SIG-M5 treated with dmso at 0.1 percent for 504 hours (cell line): ENCODE results near the gene UQCRC2.
"Not testable (repeated sequence)": the region's sequence is repeated elsewhere in the genome, so short reads cannot be mapped to it uniquely, and the experiment has no call there.

Experiments
- DNase-seq: peaks from one replicate; lab custom pipeline; 2025; ENCODE audit not compliant: unreplicated experiment; lab: John Stamatoyannopoulos, UW

The UQCRC2 gene

GRCh38 chr16:21980032-21980431 lies 26.9 kb downstream of the UQCRC2 start:
- no peak for DNase-seq

DNA sequence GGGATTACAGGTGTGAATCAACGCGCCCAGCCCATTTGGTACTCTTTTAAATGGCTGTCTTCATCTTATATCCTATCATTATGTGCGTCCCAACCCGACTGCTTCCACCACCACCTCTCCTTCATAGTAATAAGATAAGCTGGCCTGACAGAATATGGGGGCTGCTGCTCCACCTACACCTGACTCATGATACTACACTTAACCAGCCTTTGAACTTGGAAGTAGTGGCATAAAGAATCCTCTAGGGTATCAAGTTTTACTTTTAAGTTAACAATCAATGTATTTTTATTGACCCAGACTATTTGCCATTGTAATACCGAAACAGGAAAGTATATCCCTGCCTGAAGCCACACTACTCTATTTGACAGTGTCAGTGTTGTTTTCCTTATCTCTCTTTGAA lies 28.9 kb downstream of the UQCRC2 start:
- DNase-seq = no peak

DNA sequence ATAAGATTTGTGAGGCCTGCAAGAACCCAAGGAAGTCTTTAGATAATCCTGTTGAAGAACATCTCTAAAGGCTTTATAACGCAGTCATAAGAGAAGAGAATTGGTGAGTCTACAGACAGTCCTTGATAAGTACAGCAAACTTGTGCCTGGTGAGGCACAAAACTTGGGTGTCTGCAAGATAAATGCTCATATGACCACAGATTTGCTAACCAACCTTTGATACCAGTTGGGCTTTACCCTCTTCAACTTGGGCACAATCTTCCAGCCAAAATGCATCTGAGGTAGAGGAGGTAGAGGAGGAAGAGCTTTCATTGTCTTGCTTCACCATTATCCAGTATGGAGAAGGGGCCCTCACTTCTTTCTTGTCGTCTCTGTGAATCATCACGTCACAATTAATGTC lies 30.9 kb downstream of the UQCRC2 start:
- no peak for DNase-seq

DNA sequence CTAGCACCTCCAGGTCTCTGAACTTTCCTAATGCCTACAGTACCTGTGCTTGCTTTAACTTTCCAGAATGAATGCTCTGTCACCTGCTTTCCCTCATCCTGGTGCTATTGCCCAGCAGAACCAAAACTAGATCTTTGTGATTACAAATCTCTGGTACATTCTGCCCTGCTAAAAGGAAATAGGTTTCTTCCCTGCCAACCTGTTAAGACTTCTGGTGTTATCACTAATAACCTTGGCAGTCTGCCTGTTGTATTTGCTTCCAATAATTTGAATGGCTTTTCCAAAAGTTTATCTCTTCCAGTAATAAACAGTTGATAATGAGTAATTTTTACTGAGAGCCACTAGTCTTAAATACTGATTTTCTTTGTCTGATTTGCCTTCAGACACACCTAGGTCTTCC lies 32.4 kb downstream of the UQCRC2 start:
- no peak for DNase-seq

DNA sequence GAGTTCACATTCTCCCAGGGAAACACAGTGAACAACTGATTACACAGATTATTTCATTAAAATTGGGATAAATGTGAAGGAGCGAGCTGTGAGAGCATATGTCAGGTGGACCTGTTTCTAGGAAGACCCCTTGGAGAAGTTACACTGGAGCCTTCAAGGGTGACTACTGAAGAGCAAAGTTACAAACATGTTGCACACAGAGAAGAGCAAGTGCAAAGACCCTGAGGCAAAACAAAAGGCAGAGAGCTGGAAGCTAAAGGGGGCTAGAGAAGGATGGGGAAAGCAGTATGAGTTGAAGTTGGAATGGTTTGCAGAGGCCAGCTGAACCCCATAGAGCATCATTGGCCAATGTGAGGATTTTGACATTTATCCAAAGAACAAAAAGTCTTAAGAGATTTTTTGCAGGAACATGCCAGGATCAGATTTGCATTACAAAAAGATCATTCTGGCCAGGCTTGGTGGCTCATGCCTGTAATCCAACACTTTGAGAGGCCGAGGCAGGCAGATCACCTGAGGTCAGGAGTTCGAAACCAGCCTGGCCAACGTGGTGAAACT lies 33.6 kb downstream of the UQCRC2 start:
- DNase-seq = no peak

DNA sequence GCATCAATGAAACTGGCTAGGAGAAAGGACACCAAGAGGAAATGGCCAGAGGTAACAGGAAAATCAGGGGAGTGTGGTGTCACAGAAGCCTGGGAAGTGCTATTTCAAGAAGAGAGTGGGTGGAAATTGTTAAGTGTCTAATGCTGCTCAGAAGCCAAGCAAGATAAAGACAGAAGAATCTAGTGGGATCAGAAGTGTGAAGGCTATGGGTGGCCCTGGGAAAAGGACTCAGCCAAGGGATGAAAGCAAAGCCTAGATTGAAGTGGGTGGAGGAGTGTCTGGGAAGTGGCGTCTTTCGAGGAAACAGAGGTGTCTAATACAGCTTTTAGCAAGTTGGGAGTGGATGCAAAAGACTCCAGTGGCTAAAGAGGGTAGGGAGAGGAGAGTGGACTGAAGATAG lies 34.3 kb downstream of the UQCRC2 start:
- DNase-seq = no peak

GRCh38 chr16:21989133-21989532 lies 36.0 kb downstream of the UQCRC2 start:
- DNase-seq = no peak

DNA sequence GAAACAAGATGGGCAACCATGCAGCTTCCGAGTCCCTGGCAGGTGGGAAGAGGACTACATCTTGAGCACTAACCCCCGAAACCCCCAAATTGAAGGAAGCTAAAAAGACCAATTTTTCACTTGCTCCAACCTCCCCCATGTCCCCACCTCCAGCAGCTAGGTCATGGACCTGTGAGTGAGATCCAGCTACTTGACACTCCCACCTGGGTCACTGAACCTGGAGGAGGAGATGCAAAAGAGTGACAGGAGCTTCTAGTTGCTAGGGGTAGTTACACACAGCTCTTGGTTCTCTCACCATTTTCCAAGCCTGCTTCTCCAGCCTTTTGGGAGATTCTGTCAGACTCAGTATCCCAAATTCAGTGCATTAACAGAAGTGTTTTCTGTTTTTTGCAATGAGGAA lies 36.6 kb downstream of the UQCRC2 start:
- DNase-seq = no peak

- DNase-seq = no peak
Measured at GRCh38 chr16:21990381-21990944, 37.3 kb downstream of the UQCRC2 start.

DNA sequence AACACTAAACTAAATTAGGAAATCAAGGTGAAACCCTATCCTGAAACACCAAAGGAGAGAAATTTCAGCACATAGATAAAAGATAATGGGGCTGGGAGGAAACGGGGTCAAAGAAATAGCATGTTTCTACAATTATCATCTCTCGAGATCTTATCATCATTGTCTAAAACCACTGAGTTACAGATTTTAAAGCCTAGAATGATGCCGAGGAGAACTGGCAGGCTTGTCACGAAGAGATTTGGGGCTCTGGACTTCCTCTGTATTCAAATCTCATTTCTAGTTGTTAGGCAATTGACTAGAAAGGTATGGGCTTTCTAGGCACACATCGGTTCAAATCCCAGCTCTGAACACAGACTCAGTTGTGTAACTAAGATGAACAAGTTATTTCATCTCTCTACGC lies 38.5 kb downstream of the UQCRC2 start:
- no peak for DNase-seq

DNA sequence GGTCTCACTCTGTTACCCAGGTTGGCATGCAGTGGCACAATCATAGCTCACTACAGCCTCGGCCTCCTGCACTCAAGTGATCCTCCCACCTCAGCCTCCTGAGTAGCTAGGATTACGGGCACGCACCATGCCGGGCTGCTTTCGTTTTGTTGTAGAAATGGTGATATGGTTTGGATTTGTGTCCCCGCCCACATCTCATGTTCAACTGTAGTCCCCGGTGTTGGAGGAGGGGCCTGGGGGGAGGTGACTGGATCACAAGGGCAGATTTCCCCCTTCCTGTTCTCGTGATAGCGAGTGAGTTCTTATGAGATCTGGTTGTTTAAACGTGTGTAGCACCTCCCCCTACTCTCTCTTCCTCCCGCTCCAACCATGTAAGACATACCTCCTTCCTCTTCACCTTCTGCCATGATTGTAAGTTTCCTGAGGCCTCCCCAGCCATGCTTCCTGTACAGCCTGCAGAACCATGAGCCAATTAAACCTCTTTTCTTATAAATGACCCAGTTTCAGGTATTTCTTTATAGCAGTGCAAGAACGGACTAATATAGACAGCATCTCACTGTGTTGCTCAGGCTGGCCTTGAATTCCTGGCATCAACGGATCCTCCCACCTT lies 41.8 kb downstream of the UQCRC2 start:
- no peak for DNase-seq

DNA sequence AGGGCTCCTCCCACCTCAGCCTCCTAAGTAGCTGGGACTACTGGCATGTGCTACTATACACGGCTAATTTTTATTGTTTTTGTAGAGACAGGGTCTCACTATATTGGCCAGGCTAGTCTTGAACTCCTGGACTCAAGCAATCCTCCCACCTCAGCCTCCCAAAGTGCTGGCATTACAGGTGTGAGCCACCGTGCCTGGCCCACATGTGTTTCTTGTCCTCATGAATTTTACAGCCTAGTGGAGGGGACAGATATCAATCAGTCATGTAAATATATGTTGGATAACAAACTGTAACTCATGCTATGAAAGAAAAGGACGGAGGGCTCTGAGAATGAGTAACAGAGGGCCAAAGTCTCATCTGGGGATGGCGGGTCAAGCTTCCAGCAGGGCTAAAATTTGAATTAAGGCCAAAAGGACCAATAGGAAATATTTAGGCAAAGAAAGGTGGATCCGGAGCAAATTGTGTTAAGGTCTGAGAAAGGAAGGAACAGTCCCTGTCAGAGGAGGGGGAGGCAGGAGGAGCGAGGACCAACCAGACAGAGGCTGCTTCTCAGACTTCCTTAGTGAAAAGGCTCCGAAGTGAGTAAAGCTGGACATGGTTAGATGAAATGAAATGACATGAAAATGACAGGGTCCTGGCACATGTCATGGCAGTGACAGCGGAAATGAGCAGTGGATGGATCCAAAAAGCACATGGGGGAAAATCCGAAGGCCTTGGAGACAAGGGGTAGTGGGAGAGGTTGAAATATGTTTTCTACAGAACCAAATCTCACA lies 43.9 kb downstream of the UQCRC2 start:
- no peak for DNase-seq

DNA sequence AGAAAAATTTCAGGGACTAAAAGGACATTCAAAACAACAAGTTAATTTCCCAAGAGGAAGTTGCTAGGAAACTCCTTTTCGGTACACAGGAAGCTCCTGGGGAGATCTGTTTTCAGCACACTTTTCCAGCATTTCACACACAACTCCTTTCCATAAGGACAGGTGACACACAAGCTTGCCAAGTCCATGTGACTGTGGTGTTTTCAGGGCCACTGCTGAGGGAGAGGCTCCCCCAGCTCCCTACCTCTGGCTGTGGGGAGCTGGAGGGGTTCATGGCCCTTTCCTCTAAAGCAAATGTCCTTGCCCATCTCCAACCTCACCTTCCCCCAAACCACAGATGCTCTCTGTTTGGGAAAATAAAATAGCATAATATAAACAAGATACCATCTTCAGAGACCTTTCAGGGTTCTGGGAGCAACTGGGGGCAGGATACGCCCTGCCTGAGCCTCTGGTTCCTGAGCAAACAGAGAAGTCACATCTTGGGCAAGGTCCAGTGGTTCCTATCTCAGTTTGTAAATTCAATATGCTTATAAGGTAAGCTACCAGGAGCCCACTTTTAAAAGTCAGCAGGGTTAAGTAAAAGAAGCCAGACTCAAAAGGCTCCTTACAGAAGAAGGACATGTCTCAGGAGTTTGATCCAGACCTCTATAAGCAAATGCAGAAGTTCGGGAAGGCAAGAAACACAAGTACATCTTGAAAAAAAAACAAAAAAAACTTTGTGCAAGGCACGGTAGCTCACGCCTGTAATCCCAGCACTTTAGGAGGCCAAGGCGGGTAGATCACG lies 44.7 kb downstream of the UQCRC2 start:
- no peak for DNase-seq

GRCh38 chr16:22001591-22001990 lies 48.4 kb downstream of the UQCRC2 start:
- no peak for DNase-seq

GRCh38 chr16:22002047-22002446 lies 48.9 kb downstream of the UQCRC2 start:
- not testable (repeated sequence) for DNase-seq

DNA sequence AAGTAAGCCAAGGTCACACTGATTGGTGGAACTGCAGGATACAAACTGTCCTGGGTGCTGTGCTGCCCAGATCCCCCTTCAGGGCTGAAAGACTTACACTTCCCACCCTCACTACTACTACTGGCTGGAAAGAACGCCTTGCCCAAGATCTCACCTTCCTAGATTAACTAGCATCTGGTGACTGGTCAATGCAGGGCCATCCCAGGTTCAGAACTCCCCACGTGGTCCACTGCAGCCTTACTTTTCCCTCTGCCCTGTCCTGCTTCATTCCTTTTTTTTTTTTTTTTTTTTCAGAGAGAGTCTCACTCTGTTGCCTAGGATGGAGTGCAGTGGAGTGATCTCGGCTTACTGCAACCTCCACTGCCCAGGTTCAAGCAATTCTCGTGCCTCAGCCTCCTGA lies 50.0 kb downstream of the UQCRC2 start:
- no peak for DNase-seq

DNA sequence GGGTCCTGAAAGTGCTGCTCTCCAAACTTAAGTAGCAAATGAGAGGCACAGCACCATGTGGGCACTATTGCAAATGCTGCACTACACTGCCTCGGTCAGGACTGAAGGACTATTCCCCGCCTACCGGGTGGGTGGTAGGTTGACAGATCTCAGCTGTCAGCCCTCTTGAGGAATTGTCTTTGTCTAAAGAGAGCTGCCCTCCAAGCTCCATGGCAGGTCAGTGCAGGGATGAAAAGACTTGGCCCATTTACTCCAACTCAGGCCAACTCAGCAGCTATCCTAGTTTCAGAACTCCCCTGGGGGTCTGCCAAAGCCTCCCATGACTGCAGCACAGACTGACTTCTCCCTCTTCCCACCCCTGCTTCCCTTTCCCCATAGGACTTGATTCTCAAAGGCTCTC lies 51.2 kb downstream of the UQCRC2 start:
- no peak for DNase-seq

DNA sequence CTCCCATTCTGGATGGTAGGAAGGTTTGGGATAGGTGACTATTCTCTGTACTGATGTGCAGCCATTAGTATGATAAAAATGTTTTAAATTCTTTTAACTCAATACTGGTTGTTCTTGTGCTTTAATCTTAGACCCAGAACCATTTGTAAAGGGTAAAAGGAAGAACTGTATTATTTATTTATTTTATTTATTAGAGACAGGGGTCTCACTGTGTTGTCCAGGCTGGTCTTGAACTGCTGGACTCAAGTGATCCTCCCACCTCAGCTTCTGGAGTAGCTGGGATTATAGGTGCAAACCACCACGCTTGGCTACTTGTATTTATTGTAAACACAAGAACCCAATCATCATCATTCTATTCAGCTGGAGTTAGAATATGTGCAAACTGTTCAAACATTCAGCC lies 52.6 kb downstream of the UQCRC2 start:
- DNase-seq = no peak

- DNase-seq = no peak
Measured at GRCh38 chr16:22006636-22007035, 53.5 kb downstream of the UQCRC2 start.

- DNase-seq = no peak
Measured at GRCh38 chr16:22007159-22007508, 54.0 kb downstream of the UQCRC2 start.

- peak; percentile 54 for DNase-seq
Measured at GRCh38 chr16:22007509-22008214, 54.5 kb downstream of the UQCRC2 start, which contains the start of gene MOSMO. MOSMO (plus strand) TSS chr16:22008111; CDS start chr16:22008302, 191 bp downstream.
